Tibial nerve (tissue), 3 donors: ENCODE measurements around the gene ZNF407.

Experiments used
- POLR2A ChIP-seq, 2 donors: fragments of 450-650 bp; IDR thresholded peaks; one replicate each; pipeline ENCODE4 v1.6.1; 2017; ENCODE audit warnings: antibody characterized with exemption in 2 of 2, mild to moderate bottlenecking in 2 of 2, moderate library complexity in 2 of 2
- TF ChIP-seq, protein P1 (sequence below), 5 experiments: fragments of 200-600 bp in 3 of 5; fragments of 450-650 bp in 2 of 5; sonication (generic) in 3 of 5; IDR thresholded peaks; one replicate each; pipeline ENCODE4 v1.5.1; 2016 to 2019; ENCODE audit warnings: antibody characterized with exemption in 5 of 5, mild to moderate bottlenecking in 3 of 5, moderate library complexity in 2 of 5

DNA sequence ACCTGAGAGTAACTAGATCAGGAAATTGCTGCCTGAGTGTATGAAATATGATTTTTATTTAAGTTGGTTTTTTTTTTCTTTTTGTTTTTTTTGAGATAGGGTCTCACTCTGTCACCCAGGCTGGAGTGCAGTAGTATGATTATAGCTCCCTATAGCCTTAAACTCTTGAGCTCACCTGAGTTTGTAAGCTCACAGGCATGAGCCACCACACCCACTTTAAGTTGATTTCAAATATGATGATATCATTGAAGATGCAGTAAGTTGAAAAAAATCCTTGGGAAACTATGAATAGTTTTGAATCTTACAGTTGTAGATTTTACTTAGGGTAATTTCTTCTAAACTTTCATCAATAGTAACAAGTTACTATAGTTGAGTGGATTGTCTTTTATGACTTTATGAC is 234.7 kb downstream of the ZNF407 start:
- no peak for TF ChIP-seq POLR2A (IDR thresholded peaks at IDR 0.05)
- TF ChIP-seq, protein P1, sequence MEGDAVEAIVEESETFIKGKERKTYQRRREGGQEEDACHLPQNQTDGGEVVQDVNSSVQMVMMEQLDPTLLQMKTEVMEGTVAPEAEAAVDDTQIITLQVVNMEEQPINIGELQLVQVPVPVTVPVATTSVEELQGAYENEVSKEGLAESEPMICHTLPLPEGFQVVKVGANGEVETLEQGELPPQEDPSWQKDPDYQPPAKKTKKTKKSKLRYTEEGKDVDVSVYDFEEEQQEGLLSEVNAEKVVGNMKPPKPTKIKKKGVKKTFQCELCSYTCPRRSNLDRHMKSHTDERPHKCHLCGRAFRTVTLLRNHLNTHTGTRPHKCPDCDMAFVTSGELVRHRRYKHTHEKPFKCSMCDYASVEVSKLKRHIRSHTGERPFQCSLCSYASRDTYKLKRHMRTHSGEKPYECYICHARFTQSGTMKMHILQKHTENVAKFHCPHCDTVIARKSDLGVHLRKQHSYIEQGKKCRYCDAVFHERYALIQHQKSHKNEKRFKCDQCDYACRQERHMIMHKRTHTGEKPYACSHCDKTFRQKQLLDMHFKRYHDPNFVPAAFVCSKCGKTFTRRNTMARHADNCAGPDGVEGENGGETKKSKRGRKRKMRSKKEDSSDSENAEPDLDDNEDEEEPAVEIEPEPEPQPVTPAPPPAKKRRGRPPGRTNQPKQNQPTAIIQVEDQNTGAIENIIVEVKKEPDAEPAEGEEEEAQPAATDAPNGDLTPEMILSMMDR (IDR thresholded peaks at IDR 0.05) = no peak
